ENCODE data around the gene NRXN3. TPM values are rescaled to one million over a fixed set of nuclear protein-coding genes. Genes with fewer than 3 reads are reported as not detected.

The NRXN3 gene
- total and polyA plus RNA-seq, 2 experiments from 2014 or later: 0.08 to 0.11 TPM

GRCh38 chr14:78501909-78502308 is 331.7 kb downstream of the NRXN3 start:
- Histone ChIP-seq H3K9me3 (ENCODE audit: low read depth) (no peaks in the 10 kb centered on the region), H3K27ac (no peak overlapping the region), H4K20me1 (ENCODE audit: insufficient read depth) (no peaks in the 10 kb centered on the region), H3K4me2 (ENCODE audit: unreplicated experiment) (no peak overlapping the region), H3K9ac (no peak overlapping the region), H3K36me3 (ENCODE audit: low read depth) (no peaks in the 10 kb centered on the region), H3K9me2 (ENCODE audit: insufficient read depth) (no peaks in the 10 kb centered on the region), H3F3A (ENCODE audit: insufficient read depth) (no peaks in the 10 kb centered on the region), H3K4me3 (no peak overlapping the region), H3K27me3 (replicated peaks; ENCODE audit: insufficient read depth) (no peaks in the 10 kb centered on the region), H3K4me1 (ENCODE audit: insufficient read depth) (no peaks in the 10 kb centered on the region), H2AFZ (no peak overlapping the region), H3K79me2 (ENCODE audit: insufficient read depth) (no peaks in the 10 kb centered on the region)
- TF ChIP-seq EZH2phosphoT487 (IDR thresholded peaks at IDR 0.05; ENCODE audit: insufficient read depth, low read depth) (no peak), EZH2 (IDR thresholded peaks at IDR 0.05; ENCODE audit: insufficient read depth, poor library complexity, severe bottlenecking) (no peak)
- in situ Hi-C loops (cut with MboI): no loop called here
- WGBS, 2 experiments (ENCODE audit: low coverage in 1 of 2, low lambda C conversion rate in 2 of 2, missing lambda C conversion rate in 2 of 2): 11 to 15% methylated on average over 4 of the region's 4 CpGs
- no peak for DNase-seq

GRCh38 chr14:78508023-78508422 is 337.9 kb downstream of the NRXN3 start:
- in situ Hi-C loops (cut with MboI): no loop called here
- Histone ChIP-seq H4K20me1 (ENCODE audit: insufficient read depth) (no peaks in the 10 kb centered on the region), H3K4me1 (ENCODE audit: insufficient read depth) (no peaks in the 10 kb centered on the region), H2AFZ (no peak overlapping the region), H3K27me3 (replicated peaks; ENCODE audit: insufficient read depth) (no peaks in the 10 kb centered on the region), H3K4me2 (ENCODE audit: unreplicated experiment) (no peak overlapping the region), H3K79me2 (ENCODE audit: insufficient read depth) (no peaks in the 10 kb centered on the region), H3K4me3 (no peak overlapping the region), H3K9ac (no peak overlapping the region), H3K9me3 (ENCODE audit: low read depth) (no peaks in the 10 kb centered on the region), H3F3A (ENCODE audit: insufficient read depth) (no peaks in the 10 kb centered on the region), H3K36me3 (ENCODE audit: low read depth) (no peaks in the 10 kb centered on the region), H3K9me2 (ENCODE audit: insufficient read depth) (no peaks in the 10 kb centered on the region), H3K27ac (no peak overlapping the region)
- 14 to 21% methylated on average over 4 of the region's 4 CpGs for WGBS, 2 experiments (ENCODE audit: low coverage in 1 of 2, low lambda C conversion rate in 2 of 2, missing lambda C conversion rate in 2 of 2)
- DNase-seq: no peak
- TF ChIP-seq EZH2 (IDR thresholded peaks at IDR 0.05; ENCODE audit: insufficient read depth, poor library complexity, severe bottlenecking): no peak
- TF ChIP-seq EZH2phosphoT487 (IDR thresholded peaks at IDR 0.05; ENCODE audit: insufficient read depth, low read depth): no peak

DNA sequence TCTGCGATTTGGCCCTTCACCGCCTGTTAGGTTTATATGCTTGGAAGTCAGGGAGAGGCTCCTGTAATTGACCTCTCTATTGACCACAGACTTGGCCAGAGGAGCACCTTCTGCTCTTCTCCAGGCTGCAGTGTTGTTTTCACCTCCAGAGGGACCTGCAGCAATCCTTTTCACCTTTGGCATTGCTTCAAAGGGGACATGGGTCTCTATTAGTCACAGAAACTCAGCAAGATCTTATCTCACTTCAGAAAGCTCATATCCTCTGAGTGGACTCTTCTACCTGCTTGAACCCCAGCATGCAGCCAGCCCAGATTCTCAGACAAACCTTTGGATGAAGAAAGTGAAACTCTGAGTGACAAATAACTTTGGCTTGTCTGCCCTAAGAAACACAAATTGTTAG is 339.3 kb downstream of the NRXN3 start:
- in situ Hi-C loops (cut with MboI): no loop called here

DNA sequence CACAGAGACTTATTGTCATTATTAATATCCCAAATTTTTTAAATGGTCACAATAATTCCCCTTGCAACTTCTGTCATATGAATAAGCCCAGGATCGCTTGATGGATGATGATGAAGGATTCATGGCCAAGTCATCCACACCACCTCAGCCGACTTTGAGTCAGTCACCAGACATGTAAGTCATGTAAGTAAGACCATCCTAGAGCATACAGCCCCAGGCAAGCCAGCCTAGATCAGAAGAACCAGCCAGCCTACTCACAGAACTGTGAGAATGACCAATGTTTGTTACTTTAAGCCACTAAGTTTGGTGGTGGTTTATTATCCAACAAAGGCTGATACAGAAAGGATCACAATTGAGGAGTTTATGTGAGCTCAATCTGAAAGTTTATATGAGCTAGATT is 341.8 kb downstream of the NRXN3 start:
- Histone ChIP-seq H3K4me3 (no peak overlapping the region), H3K79me2 (ENCODE audit: insufficient read depth) (no peaks in the 10 kb centered on the region), H3K27ac (no peak overlapping the region), H3F3A (ENCODE audit: insufficient read depth) (no peaks in the 10 kb centered on the region), H2AFZ (no peak overlapping the region), H4K20me1 (ENCODE audit: insufficient read depth) (no peaks in the 10 kb centered on the region), H3K9me2 (ENCODE audit: insufficient read depth) (no peaks in the 10 kb centered on the region), H3K9ac (no peak overlapping the region), H3K4me1 (ENCODE audit: insufficient read depth) (no peaks in the 10 kb centered on the region), H3K27me3 (replicated peaks; ENCODE audit: insufficient read depth) (no peaks in the 10 kb centered on the region), H3K4me2 (ENCODE audit: unreplicated experiment) (no peak overlapping the region), H3K9me3 (ENCODE audit: low read depth) (no peaks in the 10 kb centered on the region), H3K36me3 (ENCODE audit: low read depth) (no peaks in the 10 kb centered on the region)
- no peak for DNase-seq
- WGBS, 2 experiments (ENCODE audit: low coverage in 1 of 2, low lambda C conversion rate in 2 of 2, missing lambda C conversion rate in 2 of 2): 10% methylated on average over 2 of the region's 2 CpGs
- TF ChIP-seq EZH2phosphoT487 (IDR thresholded peaks at IDR 0.05; ENCODE audit: insufficient read depth, low read depth) (no peak), EZH2 (IDR thresholded peaks at IDR 0.05; ENCODE audit: insufficient read depth, poor library complexity, severe bottlenecking) (no peak)
- in situ Hi-C loops (cut with MboI): no loop called here

More for the DNA sequence above, 339.3 kb downstream of the NRXN3 start:
- H2AFZ ChIP-seq: no peak overlapping the region
- H3K36me3 ChIP-seq (ENCODE audit: low read depth): no peaks in the 10 kb centered on the region
- H3K79me2 ChIP-seq (ENCODE audit: insufficient read depth): no peaks in the 10 kb centered on the region
- no peaks in the 10 kb centered on the region for H3K9me3 ChIP-seq (ENCODE audit: low read depth)
- no peaks in the 10 kb centered on the region for H3F3A ChIP-seq (ENCODE audit: insufficient read depth)
- H3K9me2 ChIP-seq (ENCODE audit: insufficient read depth): no peaks in the 10 kb centered on the region
- H3K4me2 ChIP-seq (ENCODE audit: unreplicated experiment): no peak overlapping the region
- H3K4me3 ChIP-seq: no peak overlapping the region
- no peaks in the 10 kb centered on the region for H3K27me3 ChIP-seq (replicated peaks; ENCODE audit: insufficient read depth)
- no peak overlapping the region for H3K9ac ChIP-seq
- 41 to 49% methylated on average over 2 of the region's 2 CpGs for WGBS, 2 experiments (ENCODE audit: low coverage in 1 of 2, low lambda C conversion rate in 2 of 2, missing lambda C conversion rate in 2 of 2)
- H4K20me1 ChIP-seq (ENCODE audit: insufficient read depth): no peaks in the 10 kb centered on the region
- H3K27ac ChIP-seq: no peak overlapping the region
- H3K4me1 ChIP-seq (ENCODE audit: insufficient read depth): no peaks in the 10 kb centered on the region
- TF ChIP-seq EZH2phosphoT487 (IDR thresholded peaks at IDR 0.05; ENCODE audit: insufficient read depth, low read depth) (no peak), EZH2 (IDR thresholded peaks at IDR 0.05; ENCODE audit: insufficient read depth, poor library complexity, severe bottlenecking) (no peak)
- no peak for DNase-seq

GRCh38 chr14:78519863-78520262 is 349.7 kb downstream of the NRXN3 start:
- Histone ChIP-seq H3K79me2 (ENCODE audit: insufficient read depth) (no peaks in the 10 kb centered on the region), H3F3A (ENCODE audit: insufficient read depth) (no peaks in the 10 kb centered on the region), H4K20me1 (ENCODE audit: insufficient read depth) (no peaks in the 10 kb centered on the region), H3K27me3 (replicated peaks; ENCODE audit: insufficient read depth) (no peaks in the 10 kb centered on the region), H3K9me2 (ENCODE audit: insufficient read depth) (no peaks in the 10 kb centered on the region), H3K36me3 (ENCODE audit: low read depth) (no peaks in the 10 kb centered on the region), H3K4me1 (ENCODE audit: insufficient read depth) (no peaks in the 10 kb centered on the region), H3K9me3 (ENCODE audit: low read depth) (no peaks in the 10 kb centered on the region), H3K4me3 (no peak overlapping the region), H3K27ac (no peak overlapping the region), H2AFZ (no peak overlapping the region), H3K9ac (no peak overlapping the region), H3K4me2 (ENCODE audit: unreplicated experiment) (no peak overlapping the region)
- peak; percentile 32 for DNase-seq
- in situ Hi-C loops (cut with MboI): no loop called here
- no peak for TF ChIP-seq EZH2phosphoT487 (IDR thresholded peaks at IDR 0.05; ENCODE audit: insufficient read depth, low read depth)
- no peak for TF ChIP-seq EZH2 (IDR thresholded peaks at IDR 0.05; ENCODE audit: insufficient read depth, poor library complexity, severe bottlenecking)
